ENCODE data around the gene MPDU1. TPM values are rescaled to one million over a fixed set of nuclear protein-coding genes. Genes with fewer than 3 reads are reported as not detected.

MPDU1 gene
- total and polyA plus RNA-seq, 10 of the 15 experiments (the other 5 are each of a cell fraction or from before 2014, with no cell fraction given) = 3.6 to 138 (median 78.9) TPM

- TF ChIP-seq ZNF622 (IDR thresholded peaks at IDR 0.05) = no peak
- TF ChIP-seq TBL1XR1 (IDR thresholded peaks at IDR 0.05; ENCODE audit: low read depth, low read length) = no peak
- TF ChIP-seq CTCF (IDR thresholded peaks at IDR 0.05 in 2 of 3, conservative IDR thresholded peaks at IDR 0.05 in 1 of 3; ENCODE audit: control insufficient read depth in 2 of 3, extremely low read depth in 1 of 3, insufficient read depth in 1 of 3, low read depth in 3 of 3, low read length in 3 of 3) = no peak
- TF ChIP-seq JUND (IDR thresholded peaks at IDR 0.05; ENCODE audit: low read depth, low read length) = no peak
These were observed 38.7 kb upstream of the MPDU1 start (continued) for GRCh38 chr17:7544911-7545310.

GRCh38 chr17:7548585-7549400 lies 34.9 kb upstream of the MPDU1 start, which contains the start of gene TNFSF12:
TSS of gene TNFSF12 (plus strand) at chr17:7549058. CDS start at chr17:7549154, 96 bp downstream.
- in situ Hi-C loops (cut with MboI) = no loop called here
- Histone ChIP-seq H2AFZ (ENCODE audit: control insufficient read depth, low read depth, low read length) (peak within 1 kb of the TSS; percentile 88), H3K4me1 (ENCODE audit: control insufficient read depth, insufficient read depth, low read length) (peaks cover 28% of the 10 kb centered on the region), H3K27me3 (replicated peaks in 1 of 2; ENCODE audit: control insufficient read depth in 2 of 2, insufficient read depth in 2 of 2, low read length in 1 of 2) (no peaks in the 10 kb centered on the region; a peak in 1 of 4 replicates), H4K20me1 (ENCODE audit: control insufficient read depth, insufficient read depth) (no peaks in the 10 kb centered on the region), H3K4me3 (peak within 1 kb of the TSS; percentile 70), H3K9ac (ENCODE audit: control insufficient read depth, insufficient read depth, low read length) (peak within 1 kb of the TSS; percentile 71), H3K4me2 (ENCODE audit: control insufficient read depth, insufficient read depth) (peak within 1 kb of the TSS; percentile 97), H3K9me3 (replicated peaks; ENCODE audit: control insufficient read depth, insufficient read depth, low read length) (no peaks in the 10 kb centered on the region), H3K79me2 (ENCODE audit: control insufficient read depth, insufficient read depth, low read length) (no peaks in the 10 kb centered on the region), H3K27ac (ENCODE audit: control insufficient read depth, insufficient read depth) (no peak within 1 kb of the TSS), H3K36me3 (ENCODE audit: control insufficient read depth in 2 of 2, insufficient read depth in 2 of 2, low read length in 1 of 2) (no peaks in the 10 kb centered on the region)
- intact Hi-C loops (cut with micrococcal nuclease; ENCODE audit: unreplicated experiment) = no loop called here
- FAIRE-seq = no peak
- ATAC-seq = peak; percentile 73
- BruUV-seq (replicated peaks) = no TSS peak
- no peak for DNase-seq (ENCODE audit: low read depth, low spot score)
- RAD21 ChIA-PET (ENCODE audit: unreplicated experiment) = interaction anchor here (0.6 to 1.2 kb wide), 4 partner anchors 12 to 513 kb away, joined by 3 to 5 read pairs (median 3); partner anchors contain the start of genes PLSCR3 and SLC16A13
- CTCF ChIA-PET = interaction anchor here (0.7 to 3.5 kb wide), 5 partner anchors 12 to 35 kb away, joined by 4 to 26 read pairs (median 14); partner anchors contain the start of gene MPDU1
- WGBS (ENCODE audit: insufficient coverage, insufficient replicate concordance, low lambda C conversion rate, missing lambda C conversion rate) = under 1% methylated on average over 36 of the region's 65 CpGs
- POLR2A ChIA-PET = interaction anchor here (0.6 to 2.3 kb wide), 4 partner anchors 10 to 23 kb away, joined by 3 to 8 read pairs (median 4); partner anchors contain the start of gene TNFSF13
- SMC1A ChIA-PET (ENCODE audit: uncharacterized antibody, unreplicated experiment) = interaction anchor here (1.4 to 2.3 kb wide), 2 partner anchors 12 to 26 kb away, joined by 3 to 7 read pairs; no protein-coding TSS in a partner anchor
- TF ChIP-seq RUNX3 (IDR thresholded peaks at IDR 0.05; ENCODE audit: low read length) (peak; percentile 43), GATAD2B (conservative IDR thresholded peaks at IDR 0.05; ENCODE audit: low read depth) (peak; percentile 55), IKZF1 (conservative IDR thresholded peaks at IDR 0.05) (peak; percentile 44), ZNF217 (IDR thresholded peaks at IDR 0.05) (no peak), BHLHE40 (IDR thresholded peaks at IDR 0.05; ENCODE audit: borderline replicate concordance in 1 of 2, low read depth in 2 of 2, low read length in 1 of 2) (0 out of 4 replicates have a peak, but pooled peaks of 1 of the 2 experiments have one; percentile 16), CTCF (IDR thresholded peaks at IDR 0.05 in 2 of 3, conservative IDR thresholded peaks at IDR 0.05 in 1 of 3; ENCODE audit: control insufficient read depth in 2 of 3, extremely low read depth in 1 of 3, insufficient read depth in 1 of 3, low read depth in 3 of 3, low read length in 3 of 3) (peak in 1 of 3 experiments; percentile 9; a peak in 1 of 6 replicates), LARP7 (IDR thresholded peaks at IDR 0.05) (0 out of 2 replicates have a peak, but pooled peaks have one; percentile 31), POLR2A (IDR thresholded peaks at IDR 0.05; ENCODE audit: low read depth, low read length) (peak; percentile 74), MEF2B (IDR thresholded peaks at IDR 0.05; ENCODE audit: partially characterized antibody, poor library complexity, severe bottlenecking) (no peak), CHD4 (IDR thresholded peaks at IDR 0.05) (no peak)

All from GM12878 (cell line).